Measurements from ENCODE around the gene VAV3.
"Not testable (repeated sequence)": the region's sequence is repeated elsewhere in the genome, so short reads cannot be mapped to it uniquely, and the experiment has no call there.

Gene VAV3

GRCh38 chr1:107678993-107679392 lies 286.0 kb downstream of the VAV3 start:
- DNase-seq = no peak

GRCh38 chr1:107677697-107678096 lies 287.3 kb downstream of the VAV3 start:
- DNase-seq = no peak

GRCh38 chr1:107674486-107674885 lies 290.5 kb downstream of the VAV3 start:
- no peak for DNase-seq

DNA sequence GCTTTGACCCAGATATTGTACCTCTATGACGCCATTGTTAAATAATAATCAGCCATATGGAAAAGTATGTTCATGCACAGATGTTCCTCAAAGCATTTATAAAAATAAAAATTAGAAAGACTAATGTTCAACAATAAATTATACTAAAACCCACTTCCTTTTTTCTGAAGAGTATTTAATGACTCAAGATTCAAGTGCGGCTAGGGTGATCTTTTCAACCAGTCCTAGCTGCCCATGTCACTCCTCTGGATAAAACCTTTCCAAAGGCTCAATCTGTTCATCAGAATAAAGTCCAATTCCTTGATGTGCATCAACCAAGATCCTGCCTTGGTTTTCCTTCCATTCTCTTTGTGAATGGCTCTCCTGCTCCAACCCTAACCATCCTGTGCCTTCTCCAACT lies 292.0 kb downstream of the VAV3 start:
- DNase-seq = no peak

- DNase-seq = no peak
Observed at GRCh38 chr1:107670397-107671040, 294.5 kb downstream of the VAV3 start.

GRCh38 chr1:107669996-107670395 lies 295.0 kb downstream of the VAV3 start:
- no peak for DNase-seq

- DNase-seq = no peak
Observed at GRCh38 chr1:107668762-107669161, 296.2 kb downstream of the VAV3 start.

DNA sequence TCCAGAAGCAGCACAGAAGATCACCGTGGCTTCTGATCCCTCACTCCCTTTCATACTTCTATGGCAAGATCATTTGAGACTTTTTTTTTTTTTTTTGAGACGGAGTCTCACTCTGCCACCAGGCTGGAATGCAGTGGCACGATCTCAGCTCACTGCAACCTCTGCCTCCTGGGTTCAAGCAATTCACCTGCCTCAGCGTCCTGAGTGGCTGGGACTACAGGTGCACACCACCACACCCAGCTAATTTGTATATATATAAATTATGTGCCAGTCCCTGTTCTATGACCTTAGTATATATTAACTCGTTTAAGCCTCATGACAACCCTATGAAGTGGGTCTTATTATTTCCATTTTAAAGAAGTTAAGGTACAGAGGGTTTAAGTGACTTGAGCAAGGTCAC lies 298.5 kb downstream of the VAV3 start:
- DNase-seq = no peak

- DNase-seq = no peak
Observed at GRCh38 chr1:107664982-107665925, 299.7 kb downstream of the VAV3 start.

DNA sequence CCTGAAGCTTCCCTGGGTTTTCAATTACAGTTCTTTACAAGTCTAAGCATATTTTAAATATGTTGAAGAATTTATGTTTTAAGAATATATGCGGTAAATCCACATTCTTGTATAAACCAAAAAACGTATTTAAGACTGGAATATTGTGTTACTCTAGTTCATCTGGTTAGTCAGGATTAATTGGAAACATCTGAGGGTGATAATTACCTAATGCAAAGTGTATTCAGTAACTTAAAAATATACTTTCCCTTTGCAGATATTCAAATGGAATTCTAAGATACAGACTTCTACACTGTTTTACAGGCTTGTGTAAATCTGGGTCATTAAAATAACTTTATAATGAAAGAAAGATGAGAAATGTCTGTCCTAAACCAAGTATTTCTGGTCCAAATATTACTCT lies 302.0 kb downstream of the VAV3 start:
- DNase-seq = no peak

DNA sequence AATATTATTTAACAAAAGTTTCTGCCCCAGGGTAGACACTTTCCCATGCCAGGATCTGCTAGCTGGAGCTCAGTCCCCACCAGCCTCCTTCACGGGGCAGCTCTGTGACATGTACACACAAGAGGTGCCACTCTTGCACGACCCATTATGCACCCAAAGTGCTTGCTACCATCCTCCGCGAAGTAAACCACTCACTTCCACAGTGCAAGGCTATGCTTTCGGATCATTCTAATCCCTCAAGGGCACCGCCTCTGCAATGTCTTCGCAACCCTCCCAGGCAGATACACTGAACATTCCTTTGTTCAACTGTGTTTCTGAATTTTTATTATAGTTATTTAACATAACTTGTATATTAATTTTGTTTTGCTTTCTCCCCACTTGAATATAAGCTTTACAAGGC lies 303.8 kb downstream of the VAV3 start:
- DNase-seq = no peak

- DNase-seq = no peak
Observed at GRCh38 chr1:107659961-107660360, 305.0 kb downstream of the VAV3 start.

DNA sequence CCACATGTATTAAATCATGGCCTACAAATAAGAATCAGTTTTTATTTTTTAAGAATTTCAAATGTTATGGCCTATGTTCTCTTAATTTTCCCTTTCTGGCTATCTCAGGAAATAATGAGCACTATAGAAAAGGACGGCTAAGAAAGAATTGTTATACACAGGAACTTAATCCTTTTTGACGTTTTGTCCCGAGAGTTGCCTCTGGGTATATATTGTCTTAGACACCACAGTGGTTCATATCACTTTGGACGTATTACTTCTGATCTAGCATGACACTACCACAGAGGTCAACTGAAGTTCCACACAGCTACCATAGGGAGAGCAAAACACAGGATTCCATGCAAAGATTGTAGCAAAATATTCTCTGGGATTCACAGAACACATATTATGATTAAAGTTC lies 307.6 kb downstream of the VAV3 start:
- no peak for DNase-seq

DNA sequence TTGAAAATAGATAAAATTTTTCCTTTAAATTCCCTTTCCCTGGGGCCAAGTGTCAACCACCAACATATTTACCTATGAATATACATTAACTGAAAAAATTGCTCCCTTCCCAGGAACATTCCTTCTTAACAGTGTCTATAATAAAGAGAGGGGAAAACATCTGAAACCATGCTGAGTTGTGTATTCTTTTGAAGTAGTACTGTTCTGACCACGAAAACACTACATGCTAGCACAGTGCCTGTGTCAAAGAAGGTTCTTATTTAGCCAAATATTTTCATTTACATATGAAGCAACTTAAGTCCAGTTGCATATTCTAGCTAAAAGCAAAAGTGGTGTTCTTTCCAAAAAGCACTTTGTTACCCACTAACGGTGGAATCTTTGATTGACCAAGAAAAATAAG lies 311.2 kb downstream of the VAV3 start:
- DNase-seq = no peak

DNA sequence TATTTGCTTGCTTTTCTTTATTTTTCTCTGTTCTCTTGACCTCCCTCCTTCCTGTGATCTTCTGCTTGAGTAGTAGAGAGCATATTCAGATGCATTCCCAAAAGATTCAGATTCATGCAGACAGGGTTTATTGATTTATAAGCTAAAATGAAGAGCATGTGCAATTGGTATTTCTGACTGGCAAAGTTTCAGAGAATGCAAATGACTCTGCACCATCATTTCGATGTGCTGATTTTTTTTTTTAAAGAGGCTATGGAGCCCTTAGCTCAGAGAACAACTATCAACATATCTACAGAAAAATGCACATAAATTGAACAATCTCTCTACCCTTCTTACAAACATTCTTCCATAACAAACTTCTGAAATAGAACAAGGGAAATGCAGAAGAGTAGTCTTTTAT lies 312.0 kb downstream of the VAV3 start:
- no peak for DNase-seq

- not testable (repeated sequence) for DNase-seq
Observed at GRCh38 chr1:107650825-107651224, 314.2 kb downstream of the VAV3 start.

DNA sequence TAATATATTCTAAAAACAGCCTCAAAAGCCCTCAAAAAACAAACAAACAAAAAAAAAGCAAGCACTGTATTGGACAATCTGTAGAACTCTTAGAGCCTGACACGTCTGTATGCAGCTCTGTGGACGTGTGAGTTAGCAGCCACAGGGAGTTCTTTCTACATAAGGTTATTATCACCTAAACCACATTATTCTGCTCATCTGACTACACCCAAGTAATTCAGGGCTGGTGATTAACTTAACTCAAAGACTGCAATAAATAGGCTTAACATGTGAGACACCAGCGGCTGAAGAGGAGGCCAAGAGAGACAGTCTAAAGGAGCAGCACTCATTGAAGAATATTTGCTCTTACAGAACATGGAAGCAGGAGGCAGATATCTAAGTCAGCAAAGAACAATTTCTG lies 316.0 kb downstream of the VAV3 start:
- DNase-seq = no peak

DNA sequence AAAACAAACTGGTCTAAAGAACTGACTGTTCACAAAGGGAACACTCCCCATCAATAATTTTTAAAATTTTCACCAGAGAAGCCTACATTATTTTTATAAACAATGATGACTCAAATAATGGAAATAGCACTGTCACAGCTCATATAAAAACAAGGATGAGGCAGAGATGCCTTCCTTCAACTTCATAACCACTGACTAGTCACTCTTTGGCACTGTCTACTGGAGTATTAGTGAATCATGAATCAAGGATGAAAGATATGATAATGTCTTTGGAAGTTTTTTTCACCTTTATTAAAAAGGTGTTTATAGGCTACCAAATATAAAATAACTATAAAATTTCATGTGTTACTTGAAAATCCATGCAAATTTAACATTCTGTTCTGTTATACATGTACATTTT lies 316.9 kb downstream of the VAV3 start:
- no peak for DNase-seq

DNA sequence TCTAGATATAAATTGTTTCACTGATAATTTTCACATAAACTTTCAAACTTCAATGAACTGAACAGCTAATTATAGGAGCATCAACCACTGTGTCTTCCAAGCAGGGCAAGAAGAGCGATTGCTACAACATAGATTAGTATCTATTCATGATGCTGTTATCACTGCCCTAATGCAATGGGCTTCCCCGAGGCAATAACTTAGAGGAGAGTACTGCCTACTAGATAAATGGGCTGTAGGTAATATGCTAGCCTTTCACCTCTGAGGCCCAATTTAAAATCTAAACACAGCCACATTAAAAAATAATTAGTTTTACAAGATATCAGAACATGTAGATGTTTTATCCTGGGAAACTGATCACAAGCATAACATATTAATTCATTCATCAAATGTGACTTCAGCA lies 318.0 kb downstream of the VAV3 start:
- no peak for DNase-seq

DNA sequence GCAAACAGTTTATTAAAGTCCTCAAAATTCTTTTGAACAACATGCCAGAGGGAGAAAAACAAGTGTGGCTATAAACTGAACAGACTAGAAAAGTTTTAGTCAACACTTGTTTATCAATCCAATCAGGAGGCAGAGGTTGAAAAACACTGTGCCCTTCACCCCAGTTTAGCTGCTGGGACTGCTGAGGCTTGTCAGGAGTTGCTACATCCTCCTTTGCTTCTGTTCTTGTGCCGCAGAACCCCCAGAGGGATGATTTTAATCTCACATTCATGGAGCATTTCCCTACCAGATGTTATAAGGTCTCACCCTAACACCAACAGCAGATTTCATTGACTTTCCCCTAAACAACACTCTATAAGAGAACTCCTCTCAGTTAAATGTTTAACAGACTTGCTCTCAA lies 321.2 kb downstream of the VAV3 start:
- DNase-seq = no peak

DNA sequence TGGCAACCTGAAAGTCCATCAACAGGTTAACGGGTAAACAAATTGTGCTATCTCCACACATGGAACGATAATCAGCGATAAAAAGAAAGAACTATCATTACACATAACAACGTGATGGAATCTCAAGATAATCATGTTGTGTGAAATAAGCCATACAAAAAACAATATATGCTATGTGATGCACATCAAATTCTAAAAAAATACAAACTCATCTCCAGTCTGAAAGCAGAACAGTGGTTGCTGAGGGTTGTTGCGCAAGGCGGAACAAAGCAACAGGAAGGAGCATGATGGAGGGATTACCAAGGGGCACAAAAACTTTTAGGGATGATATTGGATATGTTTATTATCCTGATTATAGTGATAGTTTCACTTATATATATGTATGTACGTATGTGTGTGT lies 324.8 kb downstream of the VAV3 start:
- DNase-seq = no peak

DNA sequence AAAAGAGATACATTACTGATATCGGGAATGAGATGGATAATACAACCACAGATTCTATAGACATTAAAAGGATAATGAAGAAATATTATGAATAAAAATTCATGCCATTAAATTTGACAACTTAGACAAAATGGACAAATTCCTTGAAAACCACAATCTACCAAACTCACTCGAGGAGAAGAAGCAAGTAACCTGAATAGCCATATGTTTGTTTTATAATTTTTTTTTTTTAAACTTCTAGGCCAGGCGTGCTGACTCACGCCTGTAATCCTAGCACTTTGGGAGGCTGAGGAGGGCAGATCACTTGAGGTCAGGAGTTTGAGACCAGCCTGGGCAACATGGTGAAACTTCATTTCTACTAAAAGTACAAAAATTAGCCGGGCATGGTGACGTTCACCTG lies 327.9 kb downstream of the VAV3 start:
- DNase-seq = no peak

- no peak for DNase-seq
Observed at GRCh38 chr1:107633596-107633995, 331.4 kb downstream of the VAV3 start.

- DNase-seq = no peak
Observed at GRCh38 chr1:107626073-107626796, 338.7 kb downstream of the VAV3 start.
